ENCODE measurements around the gene ATP2A1. TPM values are rescaled to one million over a fixed set of nuclear protein-coding genes. Genes with fewer than 3 reads are reported as not detected.

ATP2A1 gene
- total and polyA plus RNA-seq, 2 of the 13 experiments (the other 11 are each of a cell fraction or from before 2014, with no cell fraction given) = 3.2 to 12.5 TPM

- FAIRE-seq (no peak), ATAC-seq (no peak), DNase-seq (ENCODE audit: low spot score) (no peak)
- Histone ChIP-seq H3K27ac (ENCODE audit: extremely low read length, insufficient read depth, low read length) (no peak overlapping the region), H3K9me3 (ENCODE audit: low read length) (no peaks in the 10 kb centered on the region), H3K27me3 (ENCODE audit: control insufficient read depth in 1 of 2, insufficient read depth in 2 of 2, low read length in 2 of 2) (no peaks in the 10 kb centered on the region), H4K20me1 (ENCODE audit: insufficient read depth, low read length) (no peaks in the 10 kb centered on the region), H3K36me3 (replicated peaks in 1 of 2; ENCODE audit: control insufficient read depth in 1 of 2, insufficient read depth in 2 of 2, low read length in 2 of 2) (peaks cover 38 to 51% of the 10 kb centered on the region in 2 experiments), H3K4me3 (replicated peaks in 1 of 3; ENCODE audit: insufficient read depth in 1 of 3, low read depth in 2 of 3, low read length in 3 of 3) (no peak overlapping the region), H2AFZ (ENCODE audit: low read length) (no peak overlapping the region), H3K4me1 (ENCODE audit: insufficient read depth, low read length) (no peaks in the 10 kb centered on the region), H3K79me2 (ENCODE audit: insufficient read depth, low read length) (no peaks in the 10 kb centered on the region), H3K9ac (ENCODE audit: insufficient read depth, low read depth, low read length) (no peak overlapping the region), H3K4me2 (ENCODE audit: low read depth, low read length) (no peak overlapping the region)
- WGBS (ENCODE audit: low lambda C conversion rate) = 100% methylated on average over 4 of the region's 6 CpGs
- 0 out of 2 replicates have a peak, but pooled peaks have one; percentile 6 for TF ChIP-seq RBFOX2 (IDR thresholded peaks at IDR 0.05; ENCODE audit: low read depth, low read length)
- TF ChIP-seq NR1H2 (CRISPR knock-in tag; IDR thresholded peaks at IDR 0.05; ENCODE audit: borderline replicate concordance, low read depth) = no peak
- 0 out of 2 replicates have a peak, but pooled peaks have one; percentile 29 for TF ChIP-seq POLR2G (IDR thresholded peaks at IDR 0.05; ENCODE audit: low read depth, low read length)
- CTCF ChIA-PET (ENCODE audit: low intra/inter-chr PET ratio, low total read pairs) = interaction anchor here (2.9 kb wide), 1 partner anchor 71 kb away, joined by 32 read pairs; no protein-coding TSS in a partner anchor
- in situ Hi-C loops (cut with HindIII; ENCODE audit: extremely low pct_ligation_motif_present, low pct_unique_long_range_greater_than_20kb) (no loop called here), intact Hi-C loops (cut with micrococcal nuclease; ENCODE audit: unreplicated experiment) (no loop called here)
- POLR2A ChIA-PET = interaction anchor here (1.1 to 3.2 kb wide), 3 partner anchors 9 to 51 kb away, joined by 4 to 15 read pairs (median 5); no protein-coding TSS in a partner anchor
- BruUV-seq (replicated peaks) = no TSS peak
These were observed 3.9 kb upstream of the ATP2A1 start for GRCh38 chr16:28874406-28874805.

- WGBS (ENCODE audit: low lambda C conversion rate) = 90% methylated on average over 13 of the region's 13 CpGs
- intact Hi-C loops (cut with micrococcal nuclease; ENCODE audit: unreplicated experiment) = no loop called here
- no peaks in the 10 kb centered on the region for H3K27me3 ChIP-seq (ENCODE audit: control insufficient read depth in 1 of 2, insufficient read depth in 2 of 2, low read length in 2 of 2)
- FAIRE-seq (no peak), DNase-seq (ENCODE audit: low spot score) (no peak), ATAC-seq (no peak)
- no peaks in the 10 kb centered on the region for H3K9me3 ChIP-seq (ENCODE audit: low read length)
- ChIA-PET CTCF (ENCODE audit: low intra/inter-chr PET ratio, low total read pairs) (interaction anchor here (2.9 kb wide), 1 partner anchor 70 kb away, joined by 32 read pairs; no protein-coding TSS in a partner anchor), POLR2A (interaction anchor here (0.8 to 3.2 kb wide), 3 partner anchors 10 to 52 kb away, joined by 3 to 15 read pairs (median 4); partner anchors contain the start of gene SH2B1)
- H4K20me1 ChIP-seq (ENCODE audit: insufficient read depth, low read length) = no peaks in the 10 kb centered on the region
- no peaks in the 10 kb centered on the region for H3K4me1 ChIP-seq (ENCODE audit: insufficient read depth, low read length)
- H3K27ac ChIP-seq (ENCODE audit: extremely low read length, insufficient read depth, low read length) = no peak overlapping the region
- no peaks in the 10 kb centered on the region for H3K79me2 ChIP-seq (ENCODE audit: insufficient read depth, low read length)
- in situ Hi-C loops (cut with HindIII; ENCODE audit: extremely low pct_ligation_motif_present, low pct_unique_long_range_greater_than_20kb) = no loop called here
- no peak overlapping the region for H3K4me2 ChIP-seq (ENCODE audit: low read depth, low read length)
- BruUV-seq (replicated peaks) = no TSS peak
- peaks cover 29 to 41% of the 10 kb centered on the region in 2 experiments; a peak in 4 of 5 replicates for H3K36me3 ChIP-seq (replicated peaks in 1 of 2; ENCODE audit: control insufficient read depth in 1 of 2, insufficient read depth in 2 of 2, low read length in 2 of 2)
- H3K4me3 ChIP-seq (replicated peaks in 1 of 3; ENCODE audit: insufficient read depth in 1 of 3, low read depth in 2 of 3, low read length in 3 of 3) = no peak overlapping the region
- no peak overlapping the region for H3K9ac ChIP-seq (ENCODE audit: insufficient read depth, low read depth, low read length)
- TF ChIP-seq AGO2 (optimal IDR thresholded peaks at IDR 0.05; ENCODE audit: low read depth, low read length) = peak; percentile 84
- peak in 1 of 2 experiments; percentile 20; a peak in 1 of 4 replicates for TF ChIP-seq POLR2A (IDR thresholded peaks at IDR 0.05; ENCODE audit: insufficient read depth in 1 of 2, low read depth in 2 of 2, low read length in 2 of 2)
- no peak for TF ChIP-seq ZNF614 (CRISPR knock-in tag; IDR thresholded peaks at IDR 0.05; ENCODE audit: borderline replicate concordance)
- 0 out of 2 replicates have a peak, but pooled peaks have one; percentile 1 for TF ChIP-seq ZNF839 (CRISPR knock-in tag; IDR thresholded peaks at IDR 0.05; ENCODE audit: borderline replicate concordance)
- TF ChIP-seq GLI4 (CRISPR knock-in tag; IDR thresholded peaks at IDR 0.05; ENCODE audit: borderline replicate concordance) = no peak
- TF ChIP-seq ZFP91 (CRISPR knock-in tag; IDR thresholded peaks at IDR 0.05; ENCODE audit: borderline replicate concordance) = 0 out of 2 replicates have a peak, but pooled peaks have one; percentile 30
- no peak for TF ChIP-seq ZMAT5 (CRISPR knock-in tag; IDR thresholded peaks at IDR 0.05; ENCODE audit: borderline replicate concordance, low read depth)
- TF ChIP-seq CTCF (CRISPR knock-in tag; IDR thresholded peaks at IDR 0.05) = peak; percentile 54
- peak; percentile 26 for TF ChIP-seq STAG1 (CRISPR knock-in tag; IDR thresholded peaks at IDR 0.05)
- H2AFZ ChIP-seq (ENCODE audit: low read length) = no peak overlapping the region
These were observed 2.9 kb upstream of the ATP2A1 start for GRCh38 chr16:28875134-28876018.

Data from HepG2 (cell line).